T-cell (primary cell): ENCODE measurements around the gene PIP5KL1. TPM values are rescaled to one million over a fixed set of nuclear protein-coding genes. Genes with fewer than 3 reads are reported as not detected.
A peak's percentile ranks its signal among the peaks of the same experiment; 100 is the strongest.

Experiments
- ATAC-seq, 4 experiments: fragments of 200-7000 bp in 3 of 4; fragments of 150-1000 bp in 1 of 4; cut with Tn5 transposase; replicated peaks in 1 of 4; 1 replicate in 3 of 4; 2 replicates in 1 of 4; pipeline ENCODE4 v1.10.0; 2021; ENCODE audit warnings: moderate library complexity in 3 of 4, mild to moderate bottlenecking in 2 of 4, moderate number of reproducible peaks in 1 of 4
- CTCF ChIA-PET, 2 donors: fragments of 300-600 bp; sonication (Branson Sonifier 250); formaldehyde crosslinking; loops; one replicate each; lab custom pipeline; 2022; ENCODE audit warnings: antibody characterized with exemption in 2 of 2; lab: Charles Lee
- POLR2A ChIA-PET, 2 donors: fragments of 300-600 bp; sonication (Branson Sonifier 250); formaldehyde crosslinking; loops; one replicate each; lab custom pipeline; 2022; ENCODE audit warnings: antibody characterized with exemption in 2 of 2; lab: Charles Lee
- DNase-seq, 35 experiments: peaks; one replicate each; pipeline versions ENCODE4 v3.0.0 to v3.0.0-alpha.2; 2013 to 2023
- H3K27ac ChIP-seq: one replicate; pipeline ENCODE4 v1.5.1; 2013; ENCODE audit warnings: low read length
- H3K27me3 ChIP-seq, 2 experiments: replicated peaks in 1 of 2; 1 replicate in 1 of 2; 2 replicates in 1 of 2; pipeline versions ENCODE4 v1.6.1 to v1.7.0; 2013; ENCODE audit warnings: low read length in 1 of 2, mixed read lengths in 1 of 2; ENCODE audit not compliant: control insufficient read depth in 2 of 2, insufficient read depth in 2 of 2; ENCODE audit errors: extremely low read depth in 1 of 2
- H3K36me3 ChIP-seq, 2 donors: 1 replicate in 1 of 2; 2 replicates in 1 of 2; pipeline versions ENCODE4 v1.6.1 to v1.7.0; 2013; ENCODE audit warnings: low read length in 1 of 2; ENCODE audit not compliant: control insufficient read depth in 2 of 2, insufficient read depth in 1 of 2; ENCODE audit errors: extremely low read depth in 1 of 2
- H3K4me1 ChIP-seq, 2 experiments: 1 replicate in 1 of 2; 2 replicates in 1 of 2; pipeline versions ENCODE4 v1.6.1 to v1.7.0; 2013; ENCODE audit warnings: low read length in 2 of 2, mixed read lengths in 1 of 2; ENCODE audit not compliant: insufficient read depth in 2 of 2, control insufficient read depth in 1 of 2; ENCODE audit errors: extremely low read depth in 1 of 2
- H3K4me3 ChIP-seq, 2 donors: 1 replicate in 1 of 2; 2 replicates in 1 of 2; pipeline versions ENCODE4 v1.5.1 to v1.7.0; 2013; ENCODE audit warnings: mild to moderate bottlenecking in 2 of 2, low read length in 1 of 2, moderate library complexity in 1 of 2; ENCODE audit not compliant: control insufficient read depth in 1 of 2; ENCODE audit errors: extremely low read depth in 1 of 2
- H3K9me3 ChIP-seq: 2 replicates; pipeline ENCODE4 v1.7.0; 2013
- H3K27ac Mint-ChIP-seq, 2 donors: one replicate each; pipeline ENCODE4 v1.8.0; 2020 to 2021; ENCODE audit warnings: mild to moderate bottlenecking in 2 of 2, mixed read lengths in 2 of 2
- H3K27me3 Mint-ChIP-seq, 2 donors: one replicate each; pipeline ENCODE4 v1.8.0; 2021 to 2022; ENCODE audit warnings: mixed read lengths in 2 of 2
- H3K36me3 Mint-ChIP-seq: one replicate; pipeline ENCODE4 v1.8.0; 2021; ENCODE audit warnings: mixed read lengths
- H3K4me1 Mint-ChIP-seq, 3 donors: one replicate each; pipeline ENCODE4 v1.8.0; 2020 to 2022; ENCODE audit warnings: mixed read lengths in 3 of 3, mild to moderate bottlenecking in 1 of 3
- H3K4me3 Mint-ChIP-seq, 3 donors: one replicate each; pipeline ENCODE4 v1.8.0; 2020 to 2022; ENCODE audit warnings: mild to moderate bottlenecking in 3 of 3, mixed read lengths in 3 of 3, moderate library complexity in 3 of 3
- H3K9me3 Mint-ChIP-seq, 3 donors: one replicate each; pipeline ENCODE4 v1.8.0; 2020 to 2022; ENCODE audit warnings: mixed read lengths in 3 of 3
- WGBS: methylation state at CpG from one replicate; pipeline ENCODE4 v1.1.5; 2013; ENCODE audit warnings: missing lambda C conversion rate; ENCODE audit not compliant: insufficient coverage; 5-methylcytosine and 5-hydroxymethylcytosine counted together
- total RNA-seq, 35 experiments: library from RNA in 6 of 35; stranded (reverse) in 6 of 35; fragments of 120-200 nt in 1 of 35; gene quantifications; one replicate each; pipeline versions ENCODE4 v1.2.1 to v1.2.4 and lab custom pipeline; 2013 to 2026

PIP5KL1 gene
- total RNA-seq, 5 donors from 2014 or later (not counting 1 experiment from before 2014, with no cell fraction given) = 0.99 to 5.6 (median 2.6) TPM

DNA sequence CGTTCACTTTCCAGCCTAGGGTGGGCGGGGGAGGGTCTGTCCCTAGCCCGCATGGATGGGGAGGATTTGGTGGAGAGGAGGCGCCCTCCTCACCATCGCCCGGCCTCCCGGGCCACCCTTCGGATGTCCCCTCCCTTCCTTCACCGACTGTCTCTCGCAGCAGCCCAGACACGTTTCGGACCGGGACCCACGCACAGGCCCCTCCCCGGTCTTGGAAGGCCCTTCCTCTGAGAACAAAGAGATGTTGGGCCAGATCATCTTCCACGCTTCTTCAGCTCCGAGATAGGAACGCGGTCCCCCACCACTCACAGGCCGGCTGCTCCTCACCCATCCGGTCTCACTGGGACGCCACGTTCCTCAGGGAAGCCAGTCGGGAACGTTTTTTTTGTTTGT, 7.7 kb upstream of the PIP5KL1 start:
- Mint-ChIP-seq H3K36me3 (peaks cover 22% of the 10 kb centered on the region), H3K27me3 (peaks cover 0 to 3% of the 10 kb centered on the region in 2 donors), H3K4me1 (peaks cover 51 to 59% (median 55%) of the 10 kb centered on the region in 3 donors), H3K4me3 (peak overlapping the region; percentile 36 to 82 (median 56)), H3K27ac (peak overlapping the region; percentile 58 to 88), H3K9me3 (no peaks in the 10 kb centered on the region)
- peak overlapping the region; percentile 59 for H3K27ac ChIP-seq
- POLR2A ChIA-PET = no interaction called here
- peak overlapping the region in 1 of 2 donors; percentile 71 for H3K4me3 ChIP-seq
- ATAC-seq (peak in 3 of 4 experiments; percentile 9 to 10 (median 10)), DNase-seq (peak in 2 of 35 experiments; percentile 35 to 52)
- H3K9me3 ChIP-seq = no peaks in the 10 kb centered on the region
- no peaks in the 10 kb centered on the region for H3K27me3 ChIP-seq
- H3K4me1 ChIP-seq = peaks cover 9 to 50% of the 10 kb centered on the region in 2 experiments
- WGBS = 85% methylated on average over 12 of the region's 25 CpGs
- peaks cover 6 to 48% of the 10 kb centered on the region in 2 donors for H3K36me3 ChIP-seq
- CTCF ChIA-PET = no interaction called here

DNA sequence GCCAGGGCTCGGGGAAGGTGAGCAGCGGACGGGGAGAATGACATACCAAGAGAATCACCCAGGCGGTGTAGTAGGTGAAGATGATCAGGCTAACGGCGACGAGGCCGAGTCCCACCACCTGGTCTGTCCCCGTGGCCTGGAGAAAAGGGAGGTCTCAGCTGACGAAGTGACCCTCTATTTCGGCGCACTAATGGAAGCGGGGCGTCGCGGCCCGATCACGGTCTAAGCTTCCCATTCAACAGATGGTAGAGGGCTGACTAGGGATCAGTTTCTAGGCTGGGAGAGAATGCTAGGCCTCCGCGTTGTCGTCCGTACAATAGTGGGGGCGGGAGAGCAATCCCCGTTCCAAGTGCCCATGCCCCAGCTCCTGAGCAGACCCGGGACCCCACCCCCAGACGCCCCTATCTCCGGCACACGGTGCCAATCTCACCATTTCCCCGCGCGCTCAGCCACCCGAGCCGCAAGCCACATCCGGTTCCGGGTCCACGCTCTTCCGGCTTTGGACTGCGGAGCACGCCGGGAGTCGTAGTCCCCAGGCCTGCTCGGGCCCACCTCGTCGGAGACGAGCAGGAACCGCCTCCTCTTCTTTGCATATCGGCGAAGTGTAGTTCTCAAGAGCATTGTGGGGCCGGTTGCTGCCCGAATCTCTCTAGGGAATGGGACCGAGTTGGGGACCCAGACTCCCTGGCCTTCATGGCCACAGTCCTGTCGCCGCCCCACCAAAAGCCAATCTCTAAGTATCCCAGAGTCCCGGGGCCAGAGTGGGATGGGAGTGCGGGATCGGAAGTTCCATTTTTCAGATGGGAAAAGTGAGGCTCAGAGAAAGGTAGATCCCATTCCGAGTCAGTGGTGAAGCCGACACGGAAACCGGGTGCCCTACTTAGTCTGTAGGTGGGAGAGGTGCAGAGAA, 7.1 kb upstream of the PIP5KL1 start, which contains the start of gene DPM2:
DPM2 (minus strand) TSS at position 467 of the 910 bp plus-strand sequence; CDS start at position 433, 34 bp downstream.
- Histone ChIP-seq H3K4me3 (peak within 1 kb of the TSS; percentile 68 to 71), H3K27ac (peak within 1 kb of the TSS; percentile 59), H3K36me3 (peaks cover 6 to 41% of the 10 kb centered on the region in 2 donors), H3K4me1 (peaks cover 9 to 44% of the 10 kb centered on the region in 2 experiments), H3K27me3 (no peaks in the 10 kb centered on the region), H3K9me3 (no peaks in the 10 kb centered on the region)
- POLR2A ChIA-PET = interaction anchor here in 1 of 2 donors (0.6 kb wide), 1 partner anchor 37 kb away, joined by 14 read pairs; no protein-coding TSS in a partner anchor
- H3K4me1 Mint-ChIP-seq = peaks cover 45 to 57% (median 55%) of the 10 kb centered on the region in 3 donors
- CTCF ChIA-PET = interaction anchor here in 1 of 2 donors (0.6 to 1.0 kb wide), 3 partner anchors 31 to 334 kb away, joined by 3 to 11 read pairs (median 3); no protein-coding TSS in a partner anchor
- peak; percentile 76 to 89 (median 82) for ATAC-seq
- H3K9me3 Mint-ChIP-seq = no peaks in the 10 kb centered on the region
- 2% methylated on average over 49 of the region's 60 CpGs for WGBS
- peak; percentile 73 to 93 (median 86) for DNase-seq
- peak within 1 kb of the TSS; percentile 88 to 93 for H3K27ac Mint-ChIP-seq
- H3K27me3 Mint-ChIP-seq = peaks cover 0 to 3% of the 10 kb centered on the region in 2 donors
- peaks cover 18% of the 10 kb centered on the region for H3K36me3 Mint-ChIP-seq
- peak within 1 kb of the TSS; percentile 82 to 87 (median 86) for H3K4me3 Mint-ChIP-seq

DNA sequence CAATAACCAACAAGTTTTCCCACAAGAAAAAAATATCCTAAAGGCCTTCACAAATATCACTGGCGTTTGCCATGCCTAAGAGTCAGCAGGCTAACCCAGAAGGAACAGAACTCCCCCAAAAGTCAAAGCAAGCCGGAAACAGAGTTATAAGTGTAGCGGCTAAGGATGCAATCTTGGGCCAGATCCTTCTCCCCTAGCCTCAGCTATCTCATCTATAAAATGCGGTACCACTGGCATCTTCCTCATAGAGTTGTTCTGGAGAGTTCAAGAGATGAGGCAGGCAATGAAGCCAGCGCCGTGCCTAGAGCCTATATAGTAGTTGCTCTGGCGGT, 6.4 kb upstream of the PIP5KL1 start:
- ATAC-seq = no peak
- WGBS = 4% methylated on average over 3 of the region's 7 CpGs
- H3K27me3 Mint-ChIP-seq = peaks cover 0 to 3% of the 10 kb centered on the region in 2 donors
- H3K36me3 Mint-ChIP-seq = peaks cover 13% of the 10 kb centered on the region
- Histone ChIP-seq H3K36me3 (peaks cover 6 to 35% of the 10 kb centered on the region in 2 donors), H3K27me3 (no peaks in the 10 kb centered on the region), H3K4me3 (peak overlapping the region; percentile 68 to 71), H3K9me3 (no peaks in the 10 kb centered on the region), H3K4me1 (peaks cover 9 to 38% of the 10 kb centered on the region in 2 experiments), H3K27ac (peak overlapping the region; percentile 59)
- peak overlapping the region; percentile 88 to 93 for H3K27ac Mint-ChIP-seq
- DNase-seq = no peak
- CTCF ChIA-PET = interaction anchor here in 1 of 2 donors (0.6 to 1.0 kb wide), 3 partner anchors 30 to 335 kb away, joined by 3 to 11 read pairs (median 3); no protein-coding TSS in a partner anchor
- H3K9me3 Mint-ChIP-seq = no peaks in the 10 kb centered on the region
- peak overlapping the region; percentile 82 to 87 (median 86) for H3K4me3 Mint-ChIP-seq
- H3K4me1 Mint-ChIP-seq = peaks cover 43 to 57% (median 55%) of the 10 kb centered on the region in 3 donors
- POLR2A ChIA-PET = no interaction called here

DNA sequence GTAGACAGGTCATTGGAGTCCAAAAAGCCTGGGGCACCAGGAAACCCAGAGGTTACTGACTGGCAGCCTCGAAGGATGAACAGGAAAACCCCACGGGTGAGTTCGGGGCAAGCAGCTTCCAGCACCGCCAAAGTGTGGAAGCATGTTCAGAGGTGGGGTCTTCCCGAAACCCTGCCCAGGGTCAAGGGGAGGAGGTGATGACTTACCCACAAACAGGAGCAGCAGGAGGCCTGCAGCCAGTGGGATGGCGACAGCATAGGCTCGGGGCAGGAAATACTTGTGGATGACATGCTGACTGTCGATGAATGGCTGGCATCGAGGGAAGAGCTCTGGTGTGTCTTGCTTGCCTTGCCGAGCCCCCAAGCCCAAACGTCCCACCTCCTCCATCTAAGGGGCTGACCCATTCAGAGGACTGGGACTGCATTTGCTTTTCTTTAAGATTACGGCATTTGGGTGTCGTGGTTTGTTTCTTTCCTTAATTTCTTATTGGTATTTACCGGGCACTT, 5.8 kb upstream of the PIP5KL1 start:
- WGBS = 61% methylated on average over 9 of the region's 14 CpGs
- Mint-ChIP-seq H3K27me3 (peaks cover 0 to 3% of the 10 kb centered on the region in 2 donors), H3K9me3 (no peaks in the 10 kb centered on the region), H3K4me3 (peak overlapping the region; percentile 82 to 87 (median 86)), H3K4me1 (peaks cover 46 to 60% (median 58%) of the 10 kb centered on the region in 3 donors), H3K27ac (peak overlapping the region; percentile 88 to 93), H3K36me3 (peaks cover 13% of the 10 kb centered on the region)
- ChIA-PET CTCF (no interaction called here), POLR2A (no interaction called here)
- Histone ChIP-seq H3K9me3 (no peaks in the 10 kb centered on the region), H3K4me1 (peaks cover 11 to 43% of the 10 kb centered on the region in 2 experiments), H3K4me3 (peak overlapping the region; percentile 68 to 71), H3K27ac (peak overlapping the region; percentile 59), H3K27me3 (peaks cover 0 to 3% of the 10 kb centered on the region in 2 experiments), H3K36me3 (peaks cover 6 to 29% of the 10 kb centered on the region in 2 donors)
- DNase-seq (no peak), ATAC-seq (no peak)

DNA sequence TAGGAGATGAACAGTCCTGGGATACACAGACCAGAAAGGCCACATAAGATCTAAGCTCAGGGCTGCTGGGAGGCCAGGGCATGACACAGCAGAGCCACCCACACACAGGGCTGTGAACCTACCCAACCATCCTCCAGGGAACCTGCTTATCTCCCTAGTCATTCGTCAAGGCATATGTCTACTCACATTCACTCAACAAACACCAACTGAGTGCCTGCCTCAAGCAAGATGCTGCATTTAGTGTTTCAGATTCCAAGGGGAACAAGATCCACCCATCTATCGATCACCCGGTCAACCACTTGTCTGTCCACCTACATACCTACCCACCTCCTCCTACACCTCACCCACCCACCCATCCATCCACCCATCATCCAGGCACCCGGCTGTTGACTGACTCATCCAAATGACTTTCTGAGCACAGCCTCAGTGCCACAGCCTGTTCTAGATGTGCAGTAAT, 5.2 kb upstream of the PIP5KL1 start:
- Histone ChIP-seq H3K27ac (no peak overlapping the region), H3K36me3 (peaks cover 6 to 22% of the 10 kb centered on the region in 2 donors), H3K9me3 (no peaks in the 10 kb centered on the region), H3K27me3 (peaks cover 0 to 9% of the 10 kb centered on the region in 2 experiments), H3K4me1 (peaks cover 14 to 49% of the 10 kb centered on the region in 2 experiments), H3K4me3 (no peak overlapping the region)
- peaks cover 50 to 66% (median 64%) of the 10 kb centered on the region in 3 donors for H3K4me1 Mint-ChIP-seq
- H3K36me3 Mint-ChIP-seq = peaks cover 13% of the 10 kb centered on the region
- H3K4me3 Mint-ChIP-seq = peak overlapping the region; percentile 58 to 86 (median 82)
- DNase-seq (no peak), ATAC-seq (no peak)
- H3K27me3 Mint-ChIP-seq = peaks cover 0 to 3% of the 10 kb centered on the region in 2 donors
- 55% methylated on average over 3 of the region's 4 CpGs for WGBS
- no peaks in the 10 kb centered on the region for H3K9me3 Mint-ChIP-seq
- ChIA-PET POLR2A (no interaction called here), CTCF (no interaction called here)
- H3K27ac Mint-ChIP-seq = peak overlapping the region; percentile 88 to 93

DNA sequence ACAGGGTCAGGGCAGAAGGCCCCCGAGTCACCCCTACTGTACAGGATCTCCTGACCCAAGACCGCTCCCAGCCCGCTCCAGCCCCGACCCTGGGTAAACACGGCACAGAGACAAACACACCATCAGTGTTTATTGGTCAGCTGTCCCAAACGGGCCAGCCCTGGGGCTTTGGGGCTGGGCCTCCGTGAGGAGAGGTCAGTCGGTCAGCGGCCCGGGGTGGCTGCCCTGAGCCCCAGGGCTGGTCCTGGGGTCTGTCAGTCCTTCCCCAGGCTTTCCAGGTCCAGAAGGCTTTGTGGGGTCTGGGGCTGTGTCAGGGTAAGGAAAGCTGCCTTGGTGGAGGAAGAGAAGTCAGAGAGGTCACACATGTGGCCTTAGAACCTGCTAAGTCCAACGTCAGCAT, 4.4 kb upstream of the PIP5KL1 start:
- peak overlapping the region in 1 of 2 donors; percentile 49 for H3K27ac Mint-ChIP-seq

More for the DNA sequence above, 4.4 kb upstream of the PIP5KL1 start:
- no peaks in the 10 kb centered on the region for H3K9me3 Mint-ChIP-seq
- Histone ChIP-seq H3K27me3 (peaks cover 0 to 10% of the 10 kb centered on the region in 2 experiments), H3K9me3 (no peaks in the 10 kb centered on the region), H3K4me3 (no peak overlapping the region), H3K4me1 (peaks cover 14 to 57% of the 10 kb centered on the region in 2 experiments), H3K27ac (no peak overlapping the region), H3K36me3 (peaks cover 1 to 14% of the 10 kb centered on the region in 2 donors)
- H3K4me1 Mint-ChIP-seq = peaks cover 50 to 65% (median 65%) of the 10 kb centered on the region in 3 donors
- ATAC-seq (no peak), DNase-seq (no peak)
- peaks cover 0 to 3% of the 10 kb centered on the region in 2 donors for H3K27me3 Mint-ChIP-seq
- ChIA-PET POLR2A (no interaction called here), CTCF (no interaction called here)
- H3K36me3 Mint-ChIP-seq = peaks cover 7% of the 10 kb centered on the region
- 86% methylated on average over 11 of the region's 11 CpGs for WGBS
- H3K4me3 Mint-ChIP-seq = peak overlapping the region in 2 of 3 donors; percentile 37 to 82
